SK-N-MC (cell line): ENCODE data around the gene OSTN.

Experiments used
- DNase-seq: peaks from one replicate; pipeline ENCODE4 v3.0.0-alpha.2; 2011; ENCODE audit warnings: low read depth, low spot score
- H3K27ac ChIP-seq: fragments of 200-600 bp; sonication (generic); 2 replicates; pipeline ENCODE4 v1.5.1; 2016; ENCODE audit warnings: mixed run types
- H3K36me3 ChIP-seq: fragments of 200-600 bp; sonication (generic); 2 replicates; pipeline ENCODE4 v1.6.1; 2017; ENCODE audit warnings: antibody characterized with exemption, low read length, mixed read lengths; ENCODE audit not compliant: insufficient read depth
- H3K4me3 ChIP-seq: fragments of 200-600 bp; sonication (generic); 2 replicates; pipeline ENCODE4 v1.5.1; 2016
- H3K9ac ChIP-seq: fragments of 200-600 bp; sonication (generic); 2 replicates; pipeline ENCODE4 v1.8.0; 2017; ENCODE audit warnings: mixed run types, mixed read lengths; ENCODE audit not compliant: insufficient read length
- H3K9me3 ChIP-seq: fragments of 200-600 bp; sonication (generic); 2 replicates; pipeline ENCODE4 v1.6.1; 2017; ENCODE audit warnings: low read depth, mild to moderate bottlenecking, antibody characterized with exemption, low read length, moderate library complexity, mixed read lengths
- EZH2 ChIP-seq: fragments of 200-600 bp; sonication (generic); IDR thresholded peaks from one replicate; pipeline ENCODE4 v1.6.1; 2017; ENCODE audit warnings: antibody characterized with exemption
- FOXP2 ChIP-seq: optimal IDR thresholded peaks from 2 replicates; pipeline ENCODE3; 2011; ENCODE audit warnings: mild to moderate bottlenecking, moderate library complexity; ENCODE audit not compliant: insufficient read depth; ENCODE audit errors: extremely low read length, control extremely low read depth
- POLR2AphosphoS5 ChIP-seq: IDR thresholded peaks from 2 replicates; pipeline ENCODE4 v1.6.1; 2012; ENCODE audit warnings: mild to moderate bottlenecking, low read depth, low read length, borderline replicate concordance

The OSTN gene

GRCh38 chr3:191216510-191216909, 17.5 kb downstream of the OSTN start:
- H3K27ac ChIP-seq = no peak overlapping the region
- no peak for DNase-seq
- H3K4me3 ChIP-seq = no peak overlapping the region
- H3K9ac ChIP-seq = no peak overlapping the region
- H3K9me3 ChIP-seq = no peaks in the 10 kb centered on the region
- no peak for TF ChIP-seq POLR2AphosphoS5
- TF ChIP-seq EZH2 = no peak
- TF ChIP-seq FOXP2 = no peak
- no peaks in the 10 kb centered on the region for H3K36me3 ChIP-seq

GRCh38 chr3:191217301-191217700, 18.3 kb downstream of the OSTN start:
- H3K9ac ChIP-seq = no peak overlapping the region
- no peaks in the 10 kb centered on the region for H3K9me3 ChIP-seq
- H3K27ac ChIP-seq = no peak overlapping the region
- no peak overlapping the region for H3K4me3 ChIP-seq
- no peak for TF ChIP-seq POLR2AphosphoS5
- TF ChIP-seq EZH2 = no peak
- TF ChIP-seq FOXP2 = no peak
- DNase-seq = no peak
- no peaks in the 10 kb centered on the region for H3K36me3 ChIP-seq

GRCh38 chr3:191220908-191221307, 21.9 kb downstream of the OSTN start:
- no peak for DNase-seq
- no peak overlapping the region for H3K27ac ChIP-seq
- no peak overlapping the region for H3K4me3 ChIP-seq
- no peak overlapping the region for H3K9ac ChIP-seq
- TF ChIP-seq EZH2 (no peak), POLR2AphosphoS5 (no peak), FOXP2 (no peak)
- no peaks in the 10 kb centered on the region for H3K36me3 ChIP-seq
- H3K9me3 ChIP-seq = no peaks in the 10 kb centered on the region

- no peak overlapping the region for H3K9ac ChIP-seq
- no peak overlapping the region for H3K27ac ChIP-seq
- DNase-seq = no peak
- H3K9me3 ChIP-seq = no peaks in the 10 kb centered on the region
- H3K36me3 ChIP-seq = no peaks in the 10 kb centered on the region
- TF ChIP-seq POLR2AphosphoS5 (no peak), FOXP2 (no peak), EZH2 (no peak)
- no peak overlapping the region for H3K4me3 ChIP-seq
Observed at GRCh38 chr3:191221638-191222037, 22.6 kb downstream of the OSTN start.

GRCh38 chr3:191227541-191227940, 28.5 kb downstream of the OSTN start:
- Histone ChIP-seq H3K9ac (no peak overlapping the region), H3K9me3 (no peaks in the 10 kb centered on the region), H3K27ac (no peak overlapping the region), H3K36me3 (no peaks in the 10 kb centered on the region), H3K4me3 (no peak overlapping the region)
- TF ChIP-seq POLR2AphosphoS5 = no peak
- no peak for DNase-seq

GRCh38 chr3:191234216-191234615, 35.2 kb downstream of the OSTN start:
- no peaks in the 10 kb centered on the region for H3K9me3 ChIP-seq
- no peak overlapping the region for H3K27ac ChIP-seq
- TF ChIP-seq FOXP2 (no peak), EZH2 (no peak), POLR2AphosphoS5 (no peak)
- H3K4me3 ChIP-seq = no peak overlapping the region
- H3K9ac ChIP-seq = no peak overlapping the region
- H3K36me3 ChIP-seq = no peaks in the 10 kb centered on the region
- DNase-seq = no peak

- H3K36me3 ChIP-seq = no peaks in the 10 kb centered on the region
- no peak overlapping the region for H3K4me3 ChIP-seq
- no peak for TF ChIP-seq FOXP2
- TF ChIP-seq EZH2 = no peak
- TF ChIP-seq POLR2AphosphoS5 = no peak
- no peak overlapping the region for H3K27ac ChIP-seq
- no peak overlapping the region for H3K9ac ChIP-seq
- H3K9me3 ChIP-seq = no peaks in the 10 kb centered on the region
- DNase-seq = no peak
Observed at GRCh38 chr3:191235331-191236314, 36.6 kb downstream of the OSTN start.

GRCh38 chr3:191236646-191237045, 37.6 kb downstream of the OSTN start:
- DNase-seq = no peak
- no peak for TF ChIP-seq POLR2AphosphoS5
- Histone ChIP-seq H3K36me3 (no peaks in the 10 kb centered on the region), H3K4me3 (no peak overlapping the region), H3K27ac (no peak overlapping the region), H3K9me3 (no peaks in the 10 kb centered on the region), H3K9ac (no peak overlapping the region)
